GM21360 (cell line): ENCODE measurements around the gene KRTAP5-7.

Experiments
- ATAC-seq: cut with Tn5 transposase; IDR thresholded peaks from one replicate; pipeline ENCODE4 v1.9.1; 2021; ENCODE audit warnings: mild to moderate bottlenecking, moderate library complexity; ENCODE audit not compliant: unreplicated experiment

The KRTAP5-7 gene

GRCh38 chr11:71495286-71496230 is 31.5 kb upstream of the KRTAP5-7 start:
- no peak for ATAC-seq

GRCh38 chr11:71496421-71496820 is 30.6 kb upstream of the KRTAP5-7 start:
- ATAC-seq: no peak

DNA sequence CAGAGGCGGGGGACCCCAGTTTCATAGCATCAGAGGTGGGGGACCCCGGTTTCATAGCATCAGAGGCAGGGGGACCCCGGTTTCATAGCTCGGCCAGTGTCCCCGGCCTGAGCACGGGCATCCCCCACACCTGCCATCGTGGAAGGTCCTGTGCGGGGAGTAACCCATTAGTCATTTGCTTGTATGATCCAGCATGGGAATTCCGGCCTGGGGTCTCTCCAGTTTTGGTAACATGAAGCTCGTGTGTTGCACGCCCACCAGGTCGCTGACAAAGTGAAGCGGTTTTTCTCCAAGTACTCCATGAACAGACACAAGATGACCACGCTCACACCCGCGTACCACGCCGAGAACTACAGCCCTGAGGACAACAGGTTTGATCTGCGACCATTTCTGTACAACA is 29.0 kb upstream of the KRTAP5-7 start:
- ATAC-seq: no peak

DNA sequence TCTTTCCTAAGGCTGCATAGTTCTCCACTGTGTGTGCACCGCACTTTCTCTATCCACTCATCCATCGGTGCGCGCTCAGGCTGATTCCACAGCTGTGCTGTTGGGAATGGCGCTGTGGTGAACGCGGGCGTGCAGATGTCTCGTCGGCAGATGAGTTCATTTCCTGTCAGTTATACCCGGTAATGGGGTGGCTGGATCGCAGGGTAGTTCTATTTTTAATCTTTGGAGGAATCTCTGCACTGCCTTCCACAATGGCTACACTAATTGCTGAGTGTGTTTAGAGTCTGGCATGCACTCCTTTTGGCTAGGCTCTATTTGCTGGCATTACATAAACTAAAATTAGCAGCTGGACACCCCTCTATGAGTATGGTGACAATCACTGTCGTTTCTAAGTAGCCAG is 27.9 kb upstream of the KRTAP5-7 start:
- ATAC-seq: no peak

DNA sequence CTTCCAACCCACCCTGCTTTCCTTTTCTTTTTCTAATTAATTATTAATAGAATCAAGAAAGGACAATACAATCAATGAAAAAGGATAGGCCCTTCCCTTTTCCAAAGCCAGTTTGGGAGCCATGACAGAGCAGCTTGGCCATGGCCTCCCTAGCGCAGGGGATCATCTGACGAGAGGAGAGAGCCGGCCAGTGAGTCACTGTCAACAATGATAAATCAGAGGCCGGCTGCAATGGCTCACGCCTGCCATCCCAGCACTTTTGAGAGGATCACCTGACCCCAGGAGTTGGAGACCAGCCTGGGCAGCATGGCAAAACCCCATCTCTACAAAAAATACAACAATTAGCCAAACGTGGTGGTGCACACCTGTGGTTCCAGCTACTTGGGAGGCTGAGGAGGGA is 27.5 kb upstream of the KRTAP5-7 start:
- ATAC-seq: no peak

GRCh38 chr11:71500601-71501021 is 26.5 kb upstream of the KRTAP5-7 start:
- ATAC-seq: no peak

DNA sequence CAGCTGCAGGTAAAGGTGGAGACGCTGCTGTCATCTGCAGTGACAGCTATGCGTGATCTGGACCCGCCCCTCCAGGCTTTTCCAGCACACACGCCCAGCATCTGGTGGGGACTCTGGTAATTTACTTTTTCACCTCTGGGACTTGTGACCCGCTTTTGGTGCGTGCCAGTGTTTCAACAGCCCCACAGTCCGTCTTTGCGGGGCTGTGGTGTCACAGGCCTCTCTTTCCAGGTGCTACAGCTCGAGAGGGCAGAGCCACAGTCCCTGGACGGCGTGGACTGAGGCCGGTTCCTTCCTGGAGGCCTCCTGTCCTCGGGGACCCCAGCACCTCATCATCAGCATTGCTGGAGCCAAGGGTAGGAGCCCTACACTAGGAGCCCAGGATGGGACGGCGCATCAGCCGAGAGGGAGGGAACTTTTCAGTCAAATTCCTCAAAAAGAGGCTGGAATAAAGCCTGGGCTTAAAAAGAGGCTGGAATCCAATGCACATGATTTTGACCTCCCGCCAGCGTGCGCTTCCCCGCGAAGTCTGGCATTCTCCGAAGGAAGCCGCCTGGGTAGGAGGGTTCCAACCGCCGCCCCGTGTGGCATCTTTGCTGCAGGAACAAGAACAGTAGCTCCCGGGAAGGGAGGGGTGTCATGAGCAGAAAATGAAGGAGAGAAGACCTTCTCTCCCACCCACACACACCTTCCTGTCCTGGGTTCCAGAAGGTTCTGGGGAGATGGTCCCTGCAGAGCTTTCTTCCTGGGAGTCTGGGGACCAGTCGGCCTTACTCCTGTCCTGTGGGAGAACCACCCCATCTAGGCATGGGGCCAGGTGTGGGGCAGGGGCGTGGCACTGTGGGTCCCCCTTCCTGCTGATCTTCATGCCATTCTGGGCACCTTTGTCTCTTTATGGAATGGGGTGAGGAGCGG is 25.7 kb upstream of the KRTAP5-7 start:
- no peak for ATAC-seq

DNA sequence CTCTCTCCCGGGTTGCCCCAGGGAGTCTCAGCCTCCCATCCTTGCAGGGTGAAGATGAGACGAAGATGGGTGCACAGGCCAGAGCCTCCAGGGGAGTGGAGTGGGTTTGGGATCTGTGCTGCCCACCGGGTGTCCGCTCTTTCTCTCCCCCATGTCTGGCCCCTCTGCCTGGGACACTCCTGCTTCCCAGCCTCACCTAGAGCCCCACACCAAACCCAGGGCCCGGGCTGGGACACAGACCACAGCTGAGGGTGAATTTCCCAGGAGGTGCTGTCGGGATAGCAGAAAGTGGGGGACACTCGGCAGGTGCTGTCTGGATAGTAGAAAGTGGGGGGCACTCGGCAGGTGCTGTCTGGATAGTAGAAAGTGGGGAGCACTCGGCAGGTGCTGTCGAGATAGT is 25.0 kb upstream of the KRTAP5-7 start:
- ATAC-seq: no peak

DNA sequence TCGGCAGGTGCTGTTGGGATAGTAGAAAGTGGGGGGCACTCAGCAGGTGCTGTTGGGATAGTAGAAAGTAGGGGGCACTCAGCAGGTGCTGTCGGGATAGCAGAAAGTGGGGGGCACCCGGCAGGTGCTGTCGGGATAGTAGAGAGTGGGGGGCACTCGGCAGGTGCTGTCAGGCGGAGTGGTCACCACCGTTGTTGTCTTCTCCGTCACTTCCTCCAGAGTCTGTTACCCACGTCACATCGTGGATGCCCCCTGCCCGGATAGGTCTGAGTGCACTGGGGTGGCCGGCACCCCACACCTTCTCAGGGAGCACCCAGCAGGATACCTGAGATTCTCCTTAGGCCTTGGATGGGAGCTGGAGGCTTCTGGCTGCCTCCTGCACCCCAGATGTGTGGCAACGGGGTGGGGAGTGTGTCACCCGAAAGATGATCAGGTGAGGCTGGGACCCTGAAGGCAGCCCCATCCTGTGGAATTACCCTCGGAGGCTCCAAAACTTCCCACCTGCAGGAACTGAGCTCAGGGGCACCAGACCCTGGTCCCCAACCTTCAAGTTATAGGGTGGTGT is 24.1 kb upstream of the KRTAP5-7 start:
- ATAC-seq: no peak

DNA sequence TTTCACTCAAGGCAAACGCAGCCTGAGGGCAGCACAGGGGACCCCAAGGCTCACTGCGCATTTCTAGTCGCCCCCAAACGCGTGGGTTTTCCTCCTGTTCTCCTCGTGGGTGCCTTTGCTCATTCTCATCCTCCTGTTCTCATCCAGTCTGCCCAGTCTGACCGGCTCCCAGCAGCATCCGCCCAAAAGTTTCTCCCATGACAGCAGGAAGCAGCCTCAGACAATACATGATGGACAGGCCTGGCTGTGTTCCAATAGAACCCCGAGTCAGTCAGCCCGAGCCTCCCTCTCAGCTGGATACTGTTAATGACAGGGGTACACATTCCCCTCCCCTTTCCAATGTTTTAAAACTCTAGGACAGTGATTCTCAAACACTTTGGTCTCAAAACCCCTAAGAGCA is 22.5 kb upstream of the KRTAP5-7 start:
- no peak for ATAC-seq

- ATAC-seq: no peak
These were observed 22.1 kb upstream of the KRTAP5-7 start for GRCh38 chr11:71505001-71505400.

GRCh38 chr11:71505781-71506180 is 21.3 kb upstream of the KRTAP5-7 start:
- no peak for ATAC-seq

DNA sequence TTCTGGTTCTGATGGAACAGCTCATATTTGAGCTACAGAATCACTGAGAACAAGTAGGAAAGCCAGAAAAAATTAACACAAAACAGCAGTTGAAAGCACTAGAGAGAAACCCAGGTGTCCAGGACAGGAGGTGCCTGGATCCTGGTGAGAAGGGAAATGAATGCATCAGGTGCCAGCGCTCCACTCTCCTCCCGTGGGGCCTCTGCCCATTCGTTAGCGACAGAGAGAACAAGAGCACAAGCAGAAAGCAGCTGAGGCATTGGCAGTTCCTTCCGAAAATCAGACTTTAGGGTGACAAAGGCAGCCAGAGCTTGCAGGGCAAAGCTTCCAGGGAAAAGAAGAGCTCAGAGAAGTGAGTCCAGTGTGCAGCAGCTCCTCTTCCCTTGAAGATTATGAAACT is 20.0 kb upstream of the KRTAP5-7 start:
- ATAC-seq: no peak

GRCh38 chr11:71518506-71519471 is 8.3 kb upstream of the KRTAP5-7 start:
- no peak for ATAC-seq

- ATAC-seq: no peak
These were observed 7.5 kb upstream of the KRTAP5-7 start for GRCh38 chr11:71519546-71519945.

DNA sequence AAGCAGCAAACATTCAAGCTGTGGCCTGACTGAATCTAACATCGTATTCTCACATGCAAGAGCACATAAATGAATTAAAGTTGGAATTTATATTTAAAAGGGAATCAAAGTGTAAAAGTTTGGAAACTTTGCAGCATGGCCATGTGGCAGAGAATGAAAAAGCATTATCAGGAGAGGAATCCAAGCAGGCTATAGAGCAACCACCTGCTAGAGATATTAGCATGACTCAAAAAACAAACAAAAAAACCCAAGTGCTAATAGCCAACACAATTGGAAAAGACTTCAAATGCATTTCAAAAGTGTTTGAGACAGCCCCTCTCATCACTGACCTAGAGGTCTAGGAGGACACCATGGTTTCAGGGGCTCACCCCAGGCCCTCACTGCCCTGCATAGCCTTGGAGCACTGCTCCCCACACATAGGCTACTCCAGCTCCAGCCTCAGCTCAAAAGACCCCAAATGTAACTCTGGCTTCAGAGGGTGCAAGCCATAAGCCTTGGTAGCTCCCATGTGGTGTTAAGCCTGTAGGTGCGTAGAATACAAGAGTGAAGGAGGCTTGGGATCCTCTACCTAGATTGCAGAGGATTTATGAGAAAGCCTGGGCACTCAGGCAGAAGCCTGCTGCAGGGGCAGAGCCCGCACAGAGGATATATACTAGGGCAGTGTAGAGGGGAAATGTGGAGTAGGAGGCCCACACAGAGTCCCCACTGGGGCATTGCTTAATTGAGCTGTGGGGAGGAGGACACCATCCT is 1.7 kb upstream of the KRTAP5-7 start:
- ATAC-seq: no peak

- ATAC-seq: no peak
These were observed 1.1 kb upstream of the KRTAP5-7 start for GRCh38 chr11:71525938-71526495.

DNA sequence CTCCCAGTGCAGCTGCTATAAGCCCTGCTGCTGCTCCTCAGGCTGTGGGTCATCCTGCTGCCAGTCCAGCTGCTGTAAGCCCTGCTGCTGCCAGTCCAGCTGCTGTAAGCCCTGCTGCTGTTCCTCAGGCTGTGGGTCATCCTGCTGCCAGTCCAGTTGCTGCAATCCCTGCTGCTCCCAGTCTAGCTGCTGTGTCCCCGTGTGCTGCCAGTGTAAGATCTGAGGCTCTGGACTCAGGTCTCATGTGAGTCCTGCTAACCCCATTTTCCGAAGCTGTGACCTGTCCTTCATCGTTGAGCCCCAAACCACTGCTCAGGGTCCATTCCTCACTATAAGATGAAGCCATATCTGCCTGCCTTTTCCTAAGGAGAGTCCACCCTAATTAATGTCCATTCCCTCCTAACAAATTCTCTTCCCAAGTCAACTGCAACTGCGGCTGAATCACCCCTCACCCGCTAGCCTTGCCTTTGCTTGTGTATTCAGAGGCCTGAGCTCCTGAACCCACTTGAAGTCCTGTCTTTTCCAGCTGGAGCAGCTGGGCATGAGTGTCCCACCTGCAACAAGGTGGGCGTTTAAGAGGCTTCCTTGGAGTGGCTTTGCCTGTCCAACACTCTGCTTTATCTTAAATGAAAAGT is 626 bp downstream of the KRTAP5-7 start:
- no peak for ATAC-seq

- no peak for ATAC-seq
These were observed 3.5 kb downstream of the KRTAP5-7 start for GRCh38 chr11:71530602-71531001.
